Activated CD4-positive, alpha-beta T cell treated with anti-CD3 and anti-CD28 coated beads, Interleukin-2, amount 10 ng/mL, durations not matched to agents 24 days and 14 days (primary cell): ENCODE results near the gene RAB5IF. TPM values are rescaled to one million over a fixed set of nuclear protein-coding genes. Genes with fewer than 3 reads are reported as not detected.
A peak's percentile ranks its signal among the peaks of the same experiment; 100 is the strongest.
"Not testable (repeated sequence)": the region's sequence is repeated elsewhere in the genome, so short reads cannot be mapped to it uniquely, and the experiment has no call there.

Source experiments
- DNase-seq: peaks from one replicate; pipeline ENCODE4 v3.0.0; 2022
- H3K27ac Mint-ChIP-seq: one replicate; pipeline ENCODE4 v1.8.0; 2022; ENCODE audit warnings: mild to moderate bottlenecking, mixed read lengths
- H3K27me3 Mint-ChIP-seq: one replicate; pipeline ENCODE4 v1.8.0; 2022; ENCODE audit warnings: mixed read lengths
- H3K36me3 Mint-ChIP-seq: one replicate; pipeline ENCODE4 v1.8.0; 2022; ENCODE audit warnings: low read depth, mild to moderate bottlenecking, mixed read lengths
- H3K4me1 Mint-ChIP-seq: one replicate; pipeline ENCODE4 v1.8.0; 2021; ENCODE audit warnings: mixed read lengths
- H3K4me3 Mint-ChIP-seq: one replicate; pipeline ENCODE4 v1.8.0; 2022; ENCODE audit warnings: mild to moderate bottlenecking, moderate library complexity, mixed read lengths
- H3K9me3 Mint-ChIP-seq: one replicate; pipeline ENCODE4 v1.8.0; 2021; ENCODE audit warnings: mixed read lengths
- intact Hi-C: fragments of 100-400 bp; cut with micrococcal nuclease; formaldehyde crosslinking; loops from one replicate; pipeline ENCODE4 v1.15.1; 2023
- total RNA-seq: library from RNA; stranded (reverse); gene quantifications from 2 replicates; pipeline ENCODE4 v1.2.3, GENCODE V29; 2022

RAB5IF gene, protein sequence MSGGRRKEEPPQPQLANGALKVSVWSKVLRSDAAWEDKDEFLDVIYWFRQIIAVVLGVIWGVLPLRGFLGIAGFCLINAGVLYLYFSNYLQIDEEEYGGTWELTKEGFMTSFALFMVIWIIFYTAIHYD
- total RNA-seq: 114 and 122 TPM in 2 replicates

DNA sequence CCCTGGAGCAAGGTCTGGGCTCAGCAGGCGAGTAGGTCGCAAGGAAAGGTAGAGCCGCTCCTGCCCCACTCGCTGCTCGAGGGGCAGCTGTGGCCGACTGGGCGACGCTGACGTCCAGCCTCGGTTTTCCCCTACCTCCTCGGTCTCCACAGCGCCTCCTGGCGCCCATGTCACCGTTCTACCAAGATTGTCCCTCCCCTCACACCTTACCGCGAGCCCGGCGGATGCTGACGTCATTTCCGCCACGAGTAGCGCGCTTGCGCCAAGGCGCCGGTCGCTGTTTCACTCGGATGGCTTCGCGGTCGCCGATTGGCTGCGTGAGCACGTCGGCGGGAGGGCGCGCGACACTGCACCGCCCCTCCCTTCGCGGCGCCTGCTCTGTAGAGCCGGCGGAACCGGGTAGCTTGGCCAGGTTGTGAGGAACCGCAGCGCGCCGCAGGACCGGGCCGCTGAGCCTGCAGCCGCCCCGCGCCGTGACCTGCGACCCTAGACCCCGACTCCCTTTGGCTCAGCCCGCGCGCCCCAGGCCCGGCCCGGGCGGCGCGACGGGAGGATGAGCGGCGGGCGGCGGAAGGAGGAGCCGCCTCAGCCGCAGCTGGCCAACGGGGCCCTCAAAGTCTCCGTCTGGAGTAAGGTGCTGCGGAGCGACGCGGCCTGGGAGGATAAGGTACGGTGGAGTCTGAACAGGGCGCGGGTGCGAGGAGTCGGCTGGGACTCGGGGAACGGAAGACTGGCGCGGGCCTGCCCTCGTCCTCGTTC, at the start of gene RAB5IF:
RAB5IF (plus strand) TSS at position 381 of the 759 bp plus-strand sequence; CDS start at position 554, 173 bp downstream.
- Mint-ChIP-seq H3K4me1 (peaks cover 21% of the 10 kb centered on the region), H3K27ac (peak within 1 kb of the TSS; percentile 98), H3K4me3 (peak within 1 kb of the TSS; percentile 100), H3K9me3 (no peaks in the 10 kb centered on the region), H3K27me3 (no peaks in the 10 kb centered on the region), H3K36me3 (peaks cover 37% of the 10 kb centered on the region)
- peak; percentile 100 for DNase-seq
- intact Hi-C loops: loop anchor here (1.0 to 10.0 kb wide), 8 partner anchors 10 to 167 kb away; partner anchors contain the start of genes DSN1, NDRG3 and TGIF2

DNA sequence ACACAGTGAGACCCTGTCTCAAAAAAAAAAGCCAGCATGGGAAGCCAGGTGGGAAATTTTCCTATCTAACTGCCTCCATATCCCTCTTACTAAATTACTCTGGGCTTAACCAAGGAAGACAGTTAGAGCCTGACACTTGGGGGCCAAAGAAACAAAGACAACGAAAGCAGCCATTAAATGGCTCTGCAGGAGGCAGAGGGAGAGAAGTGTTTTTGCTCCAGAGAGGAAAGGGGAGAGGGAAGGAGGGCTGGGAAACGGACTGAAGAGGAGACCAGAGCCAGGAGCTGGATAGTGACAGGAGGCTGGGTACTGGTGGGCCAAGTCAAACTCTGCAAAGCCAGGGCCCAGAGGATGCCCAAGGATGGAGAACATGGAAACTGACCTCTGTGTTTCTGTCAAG, 42.9 kb upstream of the RAB5IF start:
- H3K4me1 Mint-ChIP-seq: peaks cover 3% of the 10 kb centered on the region
- no peak overlapping the region for H3K27ac Mint-ChIP-seq
- intact Hi-C loops: no loop called here
- H3K9me3 Mint-ChIP-seq: peaks cover 4% of the 10 kb centered on the region
- no peak for DNase-seq
- H3K4me3 Mint-ChIP-seq: no peak overlapping the region
- no peaks in the 10 kb centered on the region for H3K27me3 Mint-ChIP-seq
- peaks cover 2% of the 10 kb centered on the region for H3K36me3 Mint-ChIP-seq

DNA sequence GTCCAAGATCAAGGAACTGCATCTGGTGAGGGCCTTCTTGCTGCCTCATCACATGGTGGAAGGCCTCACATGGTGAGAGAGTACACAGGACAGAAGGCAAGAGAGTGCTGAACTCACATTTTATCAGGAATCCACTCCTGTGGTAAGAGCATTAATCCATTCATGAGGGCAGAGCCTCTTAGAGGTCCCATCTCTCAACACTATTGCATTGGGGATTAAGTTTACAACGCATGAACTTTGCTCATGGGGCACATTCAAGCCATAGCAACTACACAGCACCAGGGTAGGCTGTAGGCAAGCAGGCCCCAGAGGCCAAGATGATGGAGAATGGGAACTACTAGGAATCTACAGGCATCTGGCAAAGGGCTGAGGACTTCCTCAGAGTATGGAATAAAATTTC, 42.2 kb upstream of the RAB5IF start:
- Mint-ChIP-seq H3K4me3 (no peak overlapping the region), H3K36me3 (peaks cover 2% of the 10 kb centered on the region), H3K27ac (no peak overlapping the region), H3K9me3 (peaks cover 4% of the 10 kb centered on the region), H3K4me1 (peaks cover 3% of the 10 kb centered on the region), H3K27me3 (no peaks in the 10 kb centered on the region)
- no peak for DNase-seq
- intact Hi-C loops: no loop called here

DNA sequence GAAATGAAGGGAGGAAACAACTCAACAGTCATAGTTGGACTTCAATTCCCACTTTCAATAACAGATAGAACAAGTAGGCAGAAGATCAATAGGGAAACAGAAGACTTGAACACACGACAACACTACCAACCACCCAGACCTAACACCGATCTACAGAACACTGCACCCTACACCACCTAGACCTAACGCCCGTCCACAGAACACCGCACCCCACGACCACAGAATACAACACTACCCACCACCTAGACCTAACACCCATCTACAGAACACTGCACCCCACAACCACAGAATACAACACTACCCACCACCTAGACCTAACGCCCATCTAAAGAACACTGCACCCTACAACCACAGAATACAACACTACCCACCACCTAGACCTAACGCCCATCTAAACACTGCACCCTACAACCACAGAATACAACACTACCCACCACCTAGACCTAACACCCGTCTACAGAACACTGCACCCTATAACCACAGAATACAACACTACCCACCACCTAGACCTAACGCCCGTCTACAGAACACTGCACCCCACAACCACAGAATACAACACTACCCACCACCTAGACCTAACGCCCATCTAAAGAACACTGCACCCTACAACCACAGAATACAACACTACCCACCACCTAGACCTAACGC, 41.4 kb upstream of the RAB5IF start:
- DNase-seq, H3K27ac Mint-ChIP-seq, H3K4me3 Mint-ChIP-seq, H3K27me3 Mint-ChIP-seq, H3K4me1 Mint-ChIP-seq, H3K36me3 Mint-ChIP-seq, H3K9me3 Mint-ChIP-seq, intact Hi-C loops: not testable (repeated sequence)

DNA sequence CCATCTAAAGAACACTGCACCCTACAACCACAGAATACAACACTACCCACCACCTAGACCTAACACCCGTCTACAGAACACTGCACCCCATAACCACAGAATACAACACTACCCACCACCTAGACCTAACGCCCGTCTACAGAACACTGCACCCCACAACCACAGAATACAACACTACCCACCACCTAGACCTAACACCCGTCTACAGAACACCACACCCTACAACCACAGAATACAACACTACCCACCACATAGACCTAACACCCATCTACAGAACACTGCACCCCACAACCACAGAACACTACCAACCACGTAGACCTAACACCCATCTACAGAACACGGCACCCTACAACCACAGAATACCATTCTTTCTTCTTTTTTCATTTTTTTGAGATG, 40.9 kb upstream of the RAB5IF start:
- DNase-seq, H3K4me3 Mint-ChIP-seq: not testable (repeated sequence)

DNA sequence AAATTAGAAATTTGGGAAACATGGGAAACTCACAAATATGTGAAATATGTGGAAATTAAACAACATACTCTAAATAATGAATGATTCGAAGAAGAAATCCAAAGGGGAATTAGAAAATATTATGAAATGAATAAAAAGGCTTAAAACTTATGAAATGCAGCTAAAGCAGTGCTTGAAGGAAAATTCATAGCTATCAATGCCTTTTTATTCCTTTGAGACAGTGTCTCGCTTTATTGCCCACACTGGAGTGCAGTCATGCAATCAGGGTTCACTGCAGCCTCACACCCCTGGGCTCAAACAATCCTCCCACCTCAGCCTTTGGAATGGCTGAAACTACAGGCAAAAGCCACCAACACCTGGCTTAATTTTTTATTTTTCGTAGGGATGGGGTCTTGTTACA, 40.1 kb upstream of the RAB5IF start:
- H3K9me3 Mint-ChIP-seq: peaks cover 4% of the 10 kb centered on the region
- no peaks in the 10 kb centered on the region for H3K27me3 Mint-ChIP-seq
- intact Hi-C loops: no loop called here
- H3K27ac Mint-ChIP-seq: no peak overlapping the region
- H3K36me3 Mint-ChIP-seq: peaks cover 2% of the 10 kb centered on the region
- H3K4me3 Mint-ChIP-seq: no peak overlapping the region
- DNase-seq: no peak
- H3K4me1 Mint-ChIP-seq: peaks cover 3% of the 10 kb centered on the region

More for the DNA sequence above, 40.9 kb upstream of the RAB5IF start:
- H3K9me3 Mint-ChIP-seq, H3K27me3 Mint-ChIP-seq, H3K36me3 Mint-ChIP-seq, intact Hi-C loops, H3K27ac Mint-ChIP-seq, H3K4me1 Mint-ChIP-seq: not testable (repeated sequence)

DNA sequence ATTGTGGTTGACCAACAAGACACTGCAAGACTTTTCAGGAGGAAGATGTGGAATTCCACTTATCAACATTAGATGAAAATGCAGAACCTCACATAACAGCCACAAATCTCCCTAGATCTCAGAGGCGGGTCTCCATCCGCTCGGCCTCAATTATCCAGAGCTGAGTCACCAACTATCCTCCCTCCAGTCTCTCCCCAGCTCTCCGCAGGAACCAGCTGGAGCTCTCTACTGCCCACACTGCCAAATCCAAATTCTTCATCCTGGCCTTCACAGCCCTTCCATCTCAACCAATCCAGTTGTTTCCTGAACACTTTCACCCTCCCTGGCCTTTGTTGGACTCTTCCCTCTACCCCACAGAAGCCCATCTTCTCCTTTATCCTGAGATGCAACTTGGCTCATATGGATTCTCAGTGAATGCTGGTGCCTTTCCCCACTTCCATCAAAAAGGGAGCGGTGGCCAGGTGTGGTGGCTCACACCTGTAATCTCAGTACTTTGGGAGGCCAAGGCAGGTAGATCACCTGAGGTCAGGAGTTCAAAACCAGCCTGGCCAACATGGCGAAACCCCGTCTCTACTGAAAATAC, 35.6 kb upstream of the RAB5IF start:
- intact Hi-C loops: loop anchor here (10.0 kb wide), 2 partner anchors 105 to 955 kb away; partner anchors contain the start of genes BLCAP and NNAT
- H3K36me3 Mint-ChIP-seq: peaks cover 5% of the 10 kb centered on the region

DNA sequence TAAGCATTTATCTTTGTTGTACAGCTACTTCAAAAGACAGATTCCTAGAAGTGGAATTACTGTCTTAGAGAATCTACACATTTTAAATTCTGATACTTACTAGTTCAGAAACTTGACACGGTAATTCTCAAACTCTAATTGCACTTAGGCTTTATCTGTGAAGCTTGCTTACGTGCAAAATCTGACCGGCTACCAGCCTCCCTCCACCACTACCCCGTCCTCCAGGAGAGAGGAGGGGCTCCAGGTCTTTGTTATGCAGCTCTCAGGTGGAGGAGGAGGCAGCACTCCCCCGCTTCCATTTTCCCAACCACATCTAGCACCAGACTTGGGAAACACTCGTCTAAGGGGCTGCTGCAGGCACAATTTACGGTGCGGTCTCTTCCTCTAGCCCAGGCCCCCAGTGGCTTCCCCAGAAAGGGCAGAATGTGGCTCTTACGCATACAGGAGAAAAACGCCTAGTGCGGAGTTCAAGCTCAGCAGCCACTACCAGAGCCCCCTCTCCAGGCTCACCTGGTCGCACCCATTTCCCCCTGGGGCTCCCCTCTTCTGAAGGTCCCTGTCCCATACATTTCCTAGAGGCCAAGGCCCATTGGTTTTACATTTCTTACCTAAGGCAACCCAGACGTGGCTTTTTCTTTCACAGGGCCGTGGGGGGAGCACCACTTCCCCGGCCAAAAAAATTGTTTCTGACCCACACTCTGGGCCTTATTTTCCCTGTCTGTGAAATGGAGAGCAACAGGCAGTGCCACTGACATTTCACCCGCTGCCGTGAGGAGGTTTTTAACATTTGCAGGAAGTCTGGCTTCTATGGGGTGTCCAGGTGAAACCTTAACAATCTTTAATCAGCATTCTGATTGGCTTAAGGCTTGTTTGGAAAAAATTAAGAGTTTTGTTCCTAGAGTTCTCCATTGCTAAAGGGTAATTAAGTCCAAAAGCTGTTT, 33.7 kb upstream of the RAB5IF start:
- H3K4me3 Mint-ChIP-seq: peak overlapping the region; percentile 88
- no peaks in the 10 kb centered on the region for H3K27me3 Mint-ChIP-seq
- DNase-seq: peak; percentile 60
- H3K27ac Mint-ChIP-seq: peak overlapping the region; percentile 99
- H3K36me3 Mint-ChIP-seq: peaks cover 19% of the 10 kb centered on the region
- no peaks in the 10 kb centered on the region for H3K9me3 Mint-ChIP-seq
- H3K4me1 Mint-ChIP-seq: peaks cover 34% of the 10 kb centered on the region
- intact Hi-C loops: loop anchor here (2.0 to 10.0 kb wide), 3 partner anchors 15 to 953 kb away; partner anchors contain the start of genes BLCAP and NNAT

More for the DNA sequence above, 35.6 kb upstream of the RAB5IF start:
- no peak for DNase-seq
- no peak overlapping the region for H3K27ac Mint-ChIP-seq
- H3K4me3 Mint-ChIP-seq: no peak overlapping the region
- H3K4me1 Mint-ChIP-seq: peaks cover 18% of the 10 kb centered on the region
- H3K9me3 Mint-ChIP-seq: peaks cover under 1% of the 10 kb centered on the region
- no peaks in the 10 kb centered on the region for H3K27me3 Mint-ChIP-seq

DNA sequence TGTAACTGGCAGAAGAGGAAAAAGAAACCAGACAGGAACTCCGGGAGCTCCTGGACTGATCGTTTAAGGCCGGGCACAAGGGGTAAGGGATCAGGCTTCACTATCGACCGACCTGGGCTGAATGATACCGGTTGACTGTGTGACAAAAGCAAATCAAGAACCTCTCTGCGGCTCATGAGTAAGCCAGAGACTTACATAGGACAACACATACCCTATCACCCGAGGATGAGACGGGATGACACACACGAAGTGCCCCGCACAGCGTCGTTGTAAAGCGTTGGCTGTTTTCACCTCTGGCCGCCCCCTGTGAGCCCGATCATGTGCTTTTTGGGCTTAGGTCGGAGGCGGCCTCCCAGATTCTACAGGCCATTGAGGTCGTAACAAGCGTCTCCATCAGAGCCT, 32.9 kb upstream of the RAB5IF start:
- Mint-ChIP-seq H3K27me3 (no peaks in the 10 kb centered on the region), H3K4me3 (peak overlapping the region; percentile 88), H3K27ac (peak overlapping the region; percentile 99), H3K36me3 (peaks cover 19% of the 10 kb centered on the region), H3K4me1 (peaks cover 34% of the 10 kb centered on the region), H3K9me3 (no peaks in the 10 kb centered on the region)
- intact Hi-C loops: loop anchor here (1.0 to 10.0 kb wide), 4 partner anchors 16 to 952 kb away; partner anchors contain the start of genes BLCAP, NNAT and RAB5IF
- peak; percentile 87 for DNase-seq

DNA sequence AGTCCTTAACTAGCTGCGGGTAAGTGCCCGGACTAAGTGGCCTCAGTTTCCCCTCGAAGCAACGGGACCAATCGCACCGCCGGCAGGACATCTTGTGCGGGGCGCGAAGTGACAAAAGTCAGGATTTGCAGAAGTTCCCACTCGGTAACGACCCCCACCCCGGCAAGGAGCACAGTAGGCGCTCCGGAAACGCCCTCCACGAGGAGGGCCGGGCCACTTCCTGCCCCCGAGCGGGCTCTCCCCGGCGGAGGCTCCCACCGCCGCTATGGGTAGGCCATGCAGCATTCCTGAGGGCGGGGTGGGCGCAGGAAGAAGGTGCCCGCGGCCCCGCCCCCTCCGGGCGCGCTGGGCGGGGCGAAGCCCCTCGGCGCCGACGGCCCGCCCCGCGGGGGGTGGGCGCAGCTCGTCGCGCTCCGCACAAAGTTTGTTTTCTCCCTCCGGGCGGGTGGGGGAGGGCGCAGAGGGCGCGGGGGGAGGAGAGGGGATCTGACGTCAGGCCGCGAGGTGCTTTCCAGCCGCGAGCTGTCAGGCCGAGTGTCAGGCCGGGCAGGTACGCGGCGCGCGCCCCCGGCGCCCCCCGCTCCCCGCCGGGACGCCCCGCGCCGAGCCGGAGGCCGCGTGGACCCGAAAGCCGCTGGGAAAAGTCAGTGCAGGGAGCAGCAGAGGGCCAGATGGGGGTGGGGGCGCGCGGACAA, 32.3 kb upstream of the RAB5IF start, which contains the start of gene TGIF2:
TGIF2 (plus strand) TSS at position 495 of the 695 bp plus-strand sequence. CDS start 5,178 bp downstream, outside the sequence.
- Mint-ChIP-seq H3K9me3 (no peaks in the 10 kb centered on the region), H3K4me3 (peak within 1 kb of the TSS; percentile 93)

DNA sequence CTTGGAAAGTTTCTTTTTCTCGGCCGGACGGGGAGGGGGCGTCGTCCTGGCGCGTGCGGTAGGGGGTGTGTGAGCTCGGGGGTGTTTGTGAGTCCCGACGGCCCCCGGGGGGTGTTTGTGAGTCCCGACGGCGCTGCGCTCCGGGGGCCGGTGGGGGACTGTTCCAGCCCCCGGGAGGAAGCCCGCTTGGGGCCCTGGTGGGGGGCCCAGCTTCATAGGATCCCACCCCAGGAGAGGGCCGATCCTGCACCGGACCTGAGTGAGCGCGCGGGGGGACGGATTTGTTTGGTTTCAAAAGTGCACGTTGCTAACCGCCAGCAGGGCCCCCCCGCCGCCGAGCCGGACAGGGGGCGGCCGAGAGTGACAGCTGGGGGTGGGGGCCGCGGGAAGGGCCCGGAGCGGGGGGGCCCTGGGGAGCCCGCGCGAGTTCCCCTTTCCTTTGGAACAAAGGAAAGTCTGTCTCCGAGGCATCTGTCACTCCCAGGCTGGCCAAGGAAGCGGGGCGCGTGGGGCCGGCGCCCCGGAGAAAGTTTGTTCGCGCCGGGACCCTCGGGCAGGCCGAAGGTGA, 31.7 kb upstream of the RAB5IF start:
- Mint-ChIP-seq H3K27ac (peak overlapping the region; percentile 87), H3K9me3 (no peaks in the 10 kb centered on the region), H3K27me3 (no peaks in the 10 kb centered on the region), H3K36me3 (peaks cover 28% of the 10 kb centered on the region), H3K4me1 (peaks cover 36% of the 10 kb centered on the region), H3K4me3 (peak overlapping the region; percentile 93)
- intact Hi-C loops: loop anchor here (1.0 to 10.0 kb wide), 4 partner anchors 17 to 951 kb away; partner anchors contain the start of genes BLCAP, NNAT and RAB5IF
- peak; percentile 80 for DNase-seq

More for the DNA sequence above, 32.3 kb upstream of the RAB5IF start, which contains the start of gene TGIF2:
- peaks cover 22% of the 10 kb centered on the region for H3K36me3 Mint-ChIP-seq
- H3K27me3 Mint-ChIP-seq: no peaks in the 10 kb centered on the region
- peaks cover 34% of the 10 kb centered on the region for H3K4me1 Mint-ChIP-seq
- peak within 1 kb of the TSS; percentile 99 for H3K27ac Mint-ChIP-seq
- intact Hi-C loops: loop anchor here (1.0 to 10.0 kb wide), 4 partner anchors 16 to 952 kb away; partner anchors contain the start of genes BLCAP, NNAT and RAB5IF
- peak; percentile 95 for DNase-seq
